CD14-positive monocyte (primary cell): ENCODE data around the gene PIP5K1B. TPM values are rescaled to one million over a fixed set of nuclear protein-coding genes. Genes with fewer than 3 reads are reported as not detected.

Experiments used
- DNase-seq, 3 donors: peaks; one replicate each; pipeline ENCODE4 v3.0.0-alpha.2; 2011 to 2022
- H2AFZ ChIP-seq: 2 replicates; pipeline ENCODE4 v1.6.0; 2012; ENCODE audit warnings: mild to moderate bottlenecking, low read depth, low read length, inconsistent platforms; ENCODE audit not compliant: insufficient read depth, poor library complexity, severe bottlenecking
- H3K27ac ChIP-seq, 2 donors: 1 replicate in 1 of 2; 2 replicates in 1 of 2; pipeline ENCODE4 v1.5.1; 2012 to 2013; ENCODE audit warnings: low read length in 2 of 2, control low read depth in 1 of 2, inconsistent platforms in 1 of 2, low read depth in 1 of 2, mild to moderate bottlenecking in 1 of 2
- H3K27me3 ChIP-seq, 2 donors: one replicate each; pipeline versions ENCODE4 v1.6.0 to v1.6.1; 2011 to 2013; ENCODE audit warnings: low read length in 2 of 2; ENCODE audit not compliant: control insufficient read depth in 2 of 2, insufficient read depth in 2 of 2
- H3K36me3 ChIP-seq, 2 donors: replicated peaks in 1 of 2; 1 replicate in 1 of 2; 2 replicates in 1 of 2; pipeline versions ENCODE4 v1.5.1 to v1.6.1; 2012 to 2013; ENCODE audit warnings: low read length in 2 of 2, control low read depth in 1 of 2, inconsistent platforms in 1 of 2, mild to moderate bottlenecking in 1 of 2; ENCODE audit not compliant: insufficient read depth in 2 of 2, control insufficient read depth in 1 of 2
- H3K4me1 ChIP-seq, 2 donors: 1 replicate in 1 of 2; 2 replicates in 1 of 2; pipeline versions ENCODE4 v1.5.1 to v1.6.1; 2012 to 2013; ENCODE audit warnings: low read length in 2 of 2, control low read depth in 1 of 2, inconsistent platforms in 1 of 2, mild to moderate bottlenecking in 1 of 2, moderate library complexity in 1 of 2; ENCODE audit not compliant: insufficient read depth in 2 of 2, control insufficient read depth in 1 of 2
- H3K4me2 ChIP-seq: replicated peaks from 2 replicates; pipeline ENCODE3; 2012; ENCODE audit warnings: low read length, moderate library complexity, mild to moderate bottlenecking; ENCODE audit not compliant: poor library complexity, severe bottlenecking; ENCODE audit errors: extremely low read depth
- H3K4me3 ChIP-seq, 3 experiments: fragments of 200-600 bp in 1 of 3; sonication (generic) in 1 of 3; replicated peaks in 1 of 3; 1 replicate in 2 of 3; 2 replicates in 1 of 3; pipeline ENCODE4 v1.5.1; 2011 to 2013; ENCODE audit warnings: low read length in 3 of 3, mild to moderate bottlenecking in 3 of 3, control low read depth in 2 of 3, low read depth in 2 of 3, inconsistent platforms in 1 of 3, moderate library complexity in 1 of 3
- H3K79me2 ChIP-seq: 2 replicates; pipeline ENCODE4 v1.6.0; 2012; ENCODE audit warnings: mild to moderate bottlenecking, control low read depth, inconsistent platforms, low read length, moderate library complexity; ENCODE audit not compliant: insufficient read depth
- H3K9ac ChIP-seq: 2 replicates; pipeline ENCODE4 v1.6.0; 2017; ENCODE audit warnings: low read length, mild to moderate bottlenecking; ENCODE audit not compliant: insufficient read depth, poor library complexity, severe bottlenecking
- H3K9me3 ChIP-seq, 2 donors: replicated peaks in 1 of 2; 1 replicate in 1 of 2; 2 replicates in 1 of 2; pipeline versions ENCODE4 v1.5.1 to v1.6.1; 2012 to 2013; ENCODE audit warnings: low read length in 2 of 2, control low read depth in 1 of 2; ENCODE audit not compliant: control insufficient read depth in 1 of 2, insufficient read depth in 1 of 2
- H4K20me1 ChIP-seq: 2 replicates; pipeline ENCODE4 v1.6.0; 2012; ENCODE audit warnings: mild to moderate bottlenecking, low read length, control low read depth, moderate library complexity; ENCODE audit not compliant: insufficient read depth
- H3K27ac Mint-ChIP-seq, 7 donors: one replicate each; pipeline ENCODE4 v1.8.0; 2020; ENCODE audit warnings: mild to moderate bottlenecking in 7 of 7, mixed read lengths in 7 of 7, moderate library complexity in 6 of 7, inconsistent platforms in 2 of 7
- H3K27me3 Mint-ChIP-seq, 3 donors: one replicate each; pipeline ENCODE4 v1.8.0; 2021 to 2022; ENCODE audit warnings: low read depth in 3 of 3, mild to moderate bottlenecking in 3 of 3, mixed read lengths in 3 of 3, moderate library complexity in 3 of 3, inconsistent platforms in 1 of 3
- H3K36me3 Mint-ChIP-seq, 2 donors: one replicate each; pipeline ENCODE4 v1.8.0; 2020; ENCODE audit warnings: mixed read lengths in 2 of 2, inconsistent platforms in 1 of 2, mild to moderate bottlenecking in 1 of 2
- H3K4me1 Mint-ChIP-seq: one replicate; pipeline ENCODE4 v1.8.0; 2020; ENCODE audit warnings: mild to moderate bottlenecking, mixed read lengths
- H3K4me3 Mint-ChIP-seq, 2 donors: one replicate each; pipeline ENCODE4 v1.8.0; 2020; ENCODE audit warnings: mild to moderate bottlenecking in 2 of 2, mixed read lengths in 2 of 2, moderate library complexity in 1 of 2
- H3K9me3 Mint-ChIP-seq, 7 donors: one replicate each; pipeline ENCODE4 v1.8.0; 2020 to 2022; ENCODE audit warnings: mixed read lengths in 7 of 7, mild to moderate bottlenecking in 6 of 7, moderate library complexity in 6 of 7, inconsistent platforms in 2 of 7
- WGBS: methylation state at CpG from one replicate; pipeline ENCODE4 v1.1.5; 2013; ENCODE audit warnings: missing lambda C conversion rate; ENCODE audit not compliant: insufficient coverage; 5-methylcytosine and 5-hydroxymethylcytosine counted together
- intact Hi-C, 2 donors: fragments of 100-400 bp; cut with micrococcal nuclease; formaldehyde crosslinking; loops; one replicate each; pipeline versions ENCODE4 v1.15.0 to v1.15.1; 2023
- polyA plus RNA-seq, 3 donors: library from polyadenylated mRNA; depleted of rRNA in 1 of 3; unstranded in 2 of 3; stranded (reverse) in 1 of 3; fragments of 300-500 nt in 2 of 3; fragments of >200 nt in 1 of 3; fragmentation: Illumina TruSeq in 2 of 3; gene quantifications; 1 replicate in 2 of 3; 2 replicates in 1 of 3; pipeline ENCODE4 v1.2.3, GENCODE V29; 2012 to 2021
- TF ChIP-seq, protein P1 (sequence below): fragments of 200-600 bp; IDR thresholded peaks from one replicate; pipeline ENCODE4 v1.8.0; 2022; ENCODE audit warnings: antibody characterized with exemption, mild to moderate bottlenecking

Gene PIP5K1B
- polyA plus RNA-seq, 3 donors, result 0.18 to 4.1 (median 0.87) TPM

- H4K20me1 ChIP-seq, result no peaks in the 10 kb centered on the region
- no peaks in the 10 kb centered on the region for H3K4me1 ChIP-seq
- no peak overlapping the region for H3K9ac ChIP-seq
- H3K9me3 Mint-ChIP-seq, result no peaks in the 10 kb centered on the region
- no peak overlapping the region for H3K27ac ChIP-seq
- H3K79me2 ChIP-seq, result no peaks in the 10 kb centered on the region
- intact Hi-C loops, result no loop called here
- no peaks in the 10 kb centered on the region for H3K36me3 Mint-ChIP-seq
- H3K27me3 ChIP-seq, result no peaks in the 10 kb centered on the region
- no peak overlapping the region for H3K4me2 ChIP-seq
- H3K4me3 ChIP-seq, result no peak overlapping the region
- H3K27me3 Mint-ChIP-seq, result peaks cover 0 to 1% (median 0%) of the 10 kb centered on the region in 3 donors
- H3K36me3 ChIP-seq, result no peaks in the 10 kb centered on the region
- 20% methylated on average over 1 of the region's 1 CpG for WGBS
- DNase-seq, result no peak
- no peak overlapping the region for H3K27ac Mint-ChIP-seq
- H3K4me3 Mint-ChIP-seq, result no peak overlapping the region
- H3K9me3 ChIP-seq, result no peaks in the 10 kb centered on the region
- TF ChIP-seq, protein P1, sequence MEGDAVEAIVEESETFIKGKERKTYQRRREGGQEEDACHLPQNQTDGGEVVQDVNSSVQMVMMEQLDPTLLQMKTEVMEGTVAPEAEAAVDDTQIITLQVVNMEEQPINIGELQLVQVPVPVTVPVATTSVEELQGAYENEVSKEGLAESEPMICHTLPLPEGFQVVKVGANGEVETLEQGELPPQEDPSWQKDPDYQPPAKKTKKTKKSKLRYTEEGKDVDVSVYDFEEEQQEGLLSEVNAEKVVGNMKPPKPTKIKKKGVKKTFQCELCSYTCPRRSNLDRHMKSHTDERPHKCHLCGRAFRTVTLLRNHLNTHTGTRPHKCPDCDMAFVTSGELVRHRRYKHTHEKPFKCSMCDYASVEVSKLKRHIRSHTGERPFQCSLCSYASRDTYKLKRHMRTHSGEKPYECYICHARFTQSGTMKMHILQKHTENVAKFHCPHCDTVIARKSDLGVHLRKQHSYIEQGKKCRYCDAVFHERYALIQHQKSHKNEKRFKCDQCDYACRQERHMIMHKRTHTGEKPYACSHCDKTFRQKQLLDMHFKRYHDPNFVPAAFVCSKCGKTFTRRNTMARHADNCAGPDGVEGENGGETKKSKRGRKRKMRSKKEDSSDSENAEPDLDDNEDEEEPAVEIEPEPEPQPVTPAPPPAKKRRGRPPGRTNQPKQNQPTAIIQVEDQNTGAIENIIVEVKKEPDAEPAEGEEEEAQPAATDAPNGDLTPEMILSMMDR, result no peak
- no peak overlapping the region for H2AFZ ChIP-seq
- no peaks in the 10 kb centered on the region for H3K4me1 Mint-ChIP-seq
These were observed 93.4 kb downstream of the PIP5K1B start for GRCh38 chr9:68798423-68798822.

GRCh38 chr9:68800836-68801235 lies 95.8 kb downstream of the PIP5K1B start:
- TF ChIP-seq, protein P1, result no peak
- Histone ChIP-seq H4K20me1 (no peaks in the 10 kb centered on the region), H3K4me2 (no peak overlapping the region), H3K9ac (no peak overlapping the region), H3K27ac (no peak overlapping the region), H3K79me2 (no peaks in the 10 kb centered on the region), H3K4me1 (no peaks in the 10 kb centered on the region), H3K27me3 (no peaks in the 10 kb centered on the region), H3K36me3 (no peaks in the 10 kb centered on the region), H2AFZ (no peak overlapping the region), H3K9me3 (no peaks in the 10 kb centered on the region), H3K4me3 (no peak overlapping the region)
- H3K4me3 Mint-ChIP-seq, result no peak overlapping the region
- H3K9me3 Mint-ChIP-seq, result no peaks in the 10 kb centered on the region
- no peaks in the 10 kb centered on the region for H3K36me3 Mint-ChIP-seq
- no peak for DNase-seq
- intact Hi-C loops, result loop anchor here in 1 of 2 donors (5.0 kb wide), 1 partner anchor 44 kb away; no protein-coding TSS in a partner anchor
- 100% methylated on average over 1 of the region's 2 CpGs for WGBS
- peaks cover 11% of the 10 kb centered on the region for H3K4me1 Mint-ChIP-seq
- no peak overlapping the region for H3K27ac Mint-ChIP-seq
- H3K27me3 Mint-ChIP-seq, result peaks cover 0 to 1% (median 0%) of the 10 kb centered on the region in 3 donors
